AG10803 (cell line): ENCODE data around the gene DYNC1H1.
"Not testable (repeated sequence)": the region's sequence is repeated elsewhere in the genome, so short reads cannot be mapped to it uniquely, and the experiment has no call there.

ENCODE experiments used
- DNase-seq: peaks from one replicate; pipeline ENCODE4 v3.0.0; 2010; ENCODE audit warnings: low read depth
- H3K4me3 ChIP-seq: 2 replicates; pipeline ENCODE4 v1.5.1; 2011; ENCODE audit warnings: mild to moderate bottlenecking, low read length, control low read depth
- CTCF ChIP-seq: conservative IDR thresholded peaks from 2 replicates; pipeline ENCODE4 v1.5.1; 2011; ENCODE audit warnings: mild to moderate bottlenecking, low read length, control low read depth, inconsistent platforms

DYNC1H1 gene

GRCh38 chr14:102078831-102079699 lies 114.7 kb downstream of the DYNC1H1 start:
- DNase-seq: no peak
- H3K4me3 ChIP-seq: no peak overlapping the region
- no peak for TF ChIP-seq CTCF

- no peak for TF ChIP-seq CTCF
- no peak for DNase-seq
- H3K4me3 ChIP-seq: no peak overlapping the region
Observed at GRCh38 chr14:102079700-102079979, 115.3 kb downstream of the DYNC1H1 start.

- DNase-seq: no peak
- no peak overlapping the region for H3K4me3 ChIP-seq
- TF ChIP-seq CTCF: no peak
Observed at GRCh38 chr14:102080183-102081080, 116.1 kb downstream of the DYNC1H1 start.

GRCh38 chr14:102081231-102082080 lies 117.1 kb downstream of the DYNC1H1 start:
- TF ChIP-seq CTCF: no peak
- DNase-seq: no peak
- no peak overlapping the region for H3K4me3 ChIP-seq

GRCh38 chr14:102084522-102084921 lies 120.1 kb downstream of the DYNC1H1 start:
- not testable (repeated sequence) for H3K4me3 ChIP-seq, DNase-seq

- peak overlapping the region; percentile 74 for H3K4me3 ChIP-seq
- DNase-seq: no peak
- TF ChIP-seq CTCF: no peak
Observed at GRCh38 chr14:102084931-102085330, 120.6 kb downstream of the DYNC1H1 start.

- no peak for DNase-seq
- peak overlapping the region; percentile 74 for H3K4me3 ChIP-seq
- TF ChIP-seq CTCF: no peak
Observed at GRCh38 chr14:102085488-102085887, 121.1 kb downstream of the DYNC1H1 start.
